Retina (tissue), 1 donor: ENCODE results near the gene RNF168.
A peak's percentile ranks its signal among the peaks of the same experiment; 100 is the strongest.
"Not testable (repeated sequence)": the region's sequence is repeated elsewhere in the genome, so short reads cannot be mapped to it uniquely, and the experiment has no call there.

Experiments
- DNase-seq: peaks from one replicate; pipeline ENCODE4 v3.0.0-alpha.2; 2016

RNF168 gene

GRCh38 chr3:196462680-196463477 lies 40.7 kb downstream of the RNF168 start:
- not testable (repeated sequence) for DNase-seq

GRCh38 chr3:196458063-196458462 lies 45.5 kb downstream of the RNF168 start:
- DNase-seq = no peak

- not testable (repeated sequence) for DNase-seq
Observed at GRCh38 chr3:196457470-196457869, 46.1 kb downstream of the RNF168 start.

- no peak for DNase-seq
Observed at GRCh38 chr3:196454935-196455334, 48.6 kb downstream of the RNF168 start.

- DNase-seq = not testable (repeated sequence)
Observed at GRCh38 chr3:196445391-196445790, 58.2 kb downstream of the RNF168 start.

GRCh38 chr3:196444500-196444894 lies 59.1 kb downstream of the RNF168 start:
- no peak for DNase-seq

- DNase-seq = no peak
Observed at GRCh38 chr3:196440696-196441095, 62.9 kb downstream of the RNF168 start.

GRCh38 chr3:196440041-196440537 lies 63.5 kb downstream of the RNF168 start:
- DNase-seq = no peak

- peak; percentile 97 for DNase-seq
Observed at GRCh38 chr3:196432137-196432879, 71.3 kb downstream of the RNF168 start, which contains the start of gene UBXN7. Gene UBXN7 (minus strand): TSS chr3:196432427. CDS start chr3:196432399, 28 bp downstream.

- DNase-seq = peak; percentile 86
Observed at GRCh38 chr3:196431181-196432136, 72.1 kb downstream of the RNF168 start.

GRCh38 chr3:196428041-196428440 lies 75.5 kb downstream of the RNF168 start:
- no peak for DNase-seq

GRCh38 chr3:196424421-196424820 lies 79.1 kb downstream of the RNF168 start:
- not testable (repeated sequence) for DNase-seq

GRCh38 chr3:196423044-196423781 lies 80.4 kb downstream of the RNF168 start:
- peak; percentile 6 for DNase-seq

GRCh38 chr3:196421668-196422067 lies 81.9 kb downstream of the RNF168 start:
- not testable (repeated sequence) for DNase-seq

- no peak for DNase-seq
Observed at GRCh38 chr3:196419386-196419785, 84.2 kb downstream of the RNF168 start.
